ENCODE measurements around the gene AK9. TPM values are rescaled to one million over a fixed set of nuclear protein-coding genes. Genes with fewer than 3 reads are reported as not detected.

Gene AK9
- total and polyA plus RNA-seq, 10 of the 15 experiments (the other 5 are each of a cell fraction or from before 2014, with no cell fraction given), result 2.1 to 7.4 (median 4.2) TPM

DNA sequence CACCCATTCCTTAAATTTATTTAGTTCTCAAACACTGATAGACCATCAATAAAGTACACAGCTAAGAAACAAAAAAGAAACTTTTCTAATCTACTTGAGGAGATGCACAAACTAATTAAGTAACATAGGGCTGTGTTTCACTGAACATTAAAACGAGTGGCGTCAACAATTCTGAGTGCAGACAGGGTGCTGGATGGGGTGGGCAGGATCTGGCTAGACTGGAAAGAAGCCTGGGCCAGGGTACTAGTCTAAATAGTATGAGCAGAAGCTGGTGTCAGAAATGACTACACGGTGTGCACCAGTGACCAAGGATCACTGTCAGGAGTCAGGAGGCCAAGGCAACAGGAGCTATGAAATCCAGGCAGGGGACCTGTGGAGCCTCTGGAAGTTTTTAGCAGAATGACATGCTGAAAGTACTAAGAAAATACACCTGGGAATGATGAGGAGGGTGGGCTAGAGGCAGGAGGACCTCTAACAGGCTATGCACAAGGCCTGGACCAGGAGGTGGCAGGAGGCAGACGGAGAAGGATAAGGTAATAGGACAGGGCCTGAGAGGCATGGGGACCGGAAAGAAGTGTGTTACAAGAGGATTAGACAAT is 221.3 kb downstream of the AK9 start (continued):
- TF ChIP-seq, protein P1, sequence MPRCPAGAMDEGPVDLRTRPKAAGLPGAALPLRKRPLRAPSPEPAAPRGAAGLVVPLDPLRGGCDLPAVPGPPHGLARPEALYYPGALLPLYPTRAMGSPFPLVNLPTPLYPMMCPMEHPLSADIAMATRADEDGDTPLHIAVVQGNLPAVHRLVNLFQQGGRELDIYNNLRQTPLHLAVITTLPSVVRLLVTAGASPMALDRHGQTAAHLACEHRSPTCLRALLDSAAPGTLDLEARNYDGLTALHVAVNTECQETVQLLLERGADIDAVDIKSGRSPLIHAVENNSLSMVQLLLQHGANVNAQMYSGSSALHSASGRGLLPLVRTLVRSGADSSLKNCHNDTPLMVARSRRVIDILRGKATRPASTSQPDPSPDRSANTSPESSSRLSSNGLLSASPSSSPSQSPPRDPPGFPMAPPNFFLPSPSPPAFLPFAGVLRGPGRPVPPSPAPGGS (IDR thresholded peaks at IDR 0.05; ENCODE audit: borderline replicate concordance, insufficient read depth, low read depth, low read length, poor library complexity, severe bottlenecking), result no peak
- TF ChIP-seq RAD21 (IDR thresholded peaks at IDR 0.05; ENCODE audit: insufficient read depth, low read depth, low read length), result no peak
- TF ChIP-seq, protein P2, sequence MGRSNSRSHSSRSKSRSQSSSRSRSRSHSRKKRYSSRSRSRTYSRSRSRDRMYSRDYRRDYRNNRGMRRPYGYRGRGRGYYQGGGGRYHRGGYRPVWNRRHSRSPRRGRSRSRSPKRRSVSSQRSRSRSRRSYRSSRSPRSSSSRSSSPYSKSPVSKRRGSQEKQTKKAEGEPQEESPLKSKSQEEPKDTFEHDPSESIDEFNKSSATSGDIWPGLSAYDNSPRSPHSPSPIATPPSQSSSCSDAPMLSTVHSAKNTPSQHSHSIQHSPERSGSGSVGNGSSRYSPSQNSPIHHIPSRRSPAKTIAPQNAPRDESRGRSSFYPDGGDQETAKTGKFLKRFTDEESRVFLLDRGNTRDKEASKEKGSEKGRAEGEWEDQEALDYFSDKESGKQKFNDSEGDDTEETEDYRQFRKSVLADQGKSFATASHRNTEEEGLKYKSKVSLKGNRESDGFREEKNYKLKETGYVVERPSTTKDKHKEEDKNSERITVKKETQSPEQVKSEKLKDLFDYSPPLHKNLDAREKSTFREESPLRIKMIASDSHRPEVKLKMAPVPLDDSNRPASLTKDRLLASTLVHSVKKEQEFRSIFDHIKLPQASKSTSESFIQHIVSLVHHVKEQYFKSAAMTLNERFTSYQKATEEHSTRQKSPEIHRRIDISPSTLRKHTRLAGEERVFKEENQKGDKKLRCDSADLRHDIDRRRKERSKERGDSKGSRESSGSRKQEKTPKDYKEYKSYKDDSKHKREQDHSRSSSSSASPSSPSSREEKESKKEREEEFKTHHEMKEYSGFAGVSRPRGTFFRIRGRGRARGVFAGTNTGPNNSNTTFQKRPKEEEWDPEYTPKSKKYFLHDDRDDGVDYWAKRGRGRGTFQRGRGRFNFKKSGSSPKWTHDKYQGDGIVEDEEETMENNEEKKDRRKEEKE (IDR thresholded peaks at IDR 0.05), result no peak
- TF ChIP-seq CREB1 (IDR thresholded peaks at IDR 0.05; ENCODE audit: low read depth), result no peak
- TF ChIP-seq ZNF207 (IDR thresholded peaks at IDR 0.05; ENCODE audit: borderline replicate concordance), result no peak
- TF ChIP-seq SIN3A (IDR thresholded peaks at IDR 0.05; ENCODE audit: low read depth, low read length), result no peak
- no peak for TF ChIP-seq CREM (IDR thresholded peaks at IDR 0.05; ENCODE audit: low read depth)
- TF ChIP-seq SMAD5 (IDR thresholded peaks at IDR 0.05; ENCODE audit: low read depth), result no peak

DNA sequence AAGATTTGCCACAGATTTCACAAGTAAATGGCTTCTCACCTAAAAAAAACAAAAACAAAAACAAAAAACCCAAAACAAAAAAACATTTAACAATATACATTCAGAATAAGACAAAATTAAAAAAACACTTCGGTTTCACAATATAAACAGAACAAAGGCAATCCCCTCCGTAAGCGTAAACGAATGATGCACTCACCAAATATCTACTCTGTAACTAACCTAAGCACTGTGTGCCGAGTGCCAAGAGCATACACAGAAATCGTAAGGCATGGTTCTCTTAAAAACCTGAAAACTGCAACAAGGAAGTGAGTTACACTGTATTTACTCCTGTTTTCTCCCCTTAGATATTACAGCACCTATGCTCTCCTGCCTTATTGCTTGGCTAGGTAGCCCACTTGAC is 223.3 kb downstream of the AK9 start:
- in situ Hi-C loops (cut with MboI) (no loop called here), intact Hi-C loops (cut with micrococcal nuclease; ENCODE audit: unreplicated experiment) (no loop called here)
- Histone ChIP-seq H3K36me3 (ENCODE audit: control insufficient read depth in 2 of 2, insufficient read depth in 2 of 2, low read length in 1 of 2) (peaks cover 18 to 30% of the 10 kb centered on the region in 2 experiments), H3K4me3 (no peak overlapping the region), H3K27ac (ENCODE audit: control insufficient read depth, insufficient read depth) (no peak overlapping the region), H3K4me1 (ENCODE audit: control insufficient read depth, insufficient read depth, low read length) (peaks cover 18% of the 10 kb centered on the region), H3K27me3 (replicated peaks in 1 of 2; ENCODE audit: control insufficient read depth in 2 of 2, insufficient read depth in 2 of 2, low read length in 1 of 2) (no peaks in the 10 kb centered on the region), H2AFZ (ENCODE audit: control insufficient read depth, low read depth, low read length) (no peak overlapping the region), H4K20me1 (ENCODE audit: control insufficient read depth, insufficient read depth) (no peaks in the 10 kb centered on the region; the same call in 1 of the 2 replicates), H3K9ac (ENCODE audit: control insufficient read depth, insufficient read depth, low read length) (no peak overlapping the region), H3K79me2 (ENCODE audit: control insufficient read depth, insufficient read depth, low read length) (peaks cover 24% of the 10 kb centered on the region), H3K4me2 (ENCODE audit: control insufficient read depth, insufficient read depth) (no peak overlapping the region), H3K9me3 (replicated peaks; ENCODE audit: control insufficient read depth, insufficient read depth, low read length) (no peaks in the 10 kb centered on the region)
- ATAC-seq (no peak), DNase-seq (ENCODE audit: low read depth, low spot score) (no peak), FAIRE-seq (no peak)
- CTCF ChIA-PET, result no interaction called here
- RAD21 ChIA-PET (ENCODE audit: unreplicated experiment), result no interaction called here
- no peak for TF ChIP-seq ZNF207 (IDR thresholded peaks at IDR 0.05; ENCODE audit: borderline replicate concordance)
- POLR2A ChIA-PET, result no interaction called here
- 96% methylated on average over 6 of the region's 6 CpGs for WGBS (ENCODE audit: insufficient coverage, insufficient replicate concordance, low lambda C conversion rate, missing lambda C conversion rate)
- no TSS peak for BruUV-seq (replicated peaks)
- SMC1A ChIA-PET (ENCODE audit: uncharacterized antibody, unreplicated experiment), result no interaction called here

All from GM12878 (cell line).